Prostate gland (tissue), 2 donors: ENCODE results near the gene TMC4. TPM values are rescaled to one million over a fixed set of nuclear protein-coding genes. Genes with fewer than 3 reads are reported as not detected.

Experiments
- DNase-seq: peaks from one replicate; pipeline ENCODE4 v3.0.0-alpha.2; 2019; ENCODE audit warnings: low spot score
- H3K27ac ChIP-seq, 2 donors: fragments of 200-600 bp; sonication (generic); 2 replicates each; pipeline ENCODE4 v1.5.1; 2017 to 2019
- H3K27me3 ChIP-seq: fragments of 200-600 bp; sonication (generic); replicated peaks from 2 replicates; pipeline ENCODE4 v1.5.1; 2019; ENCODE audit not compliant: insufficient read depth
- H3K36me3 ChIP-seq, 2 donors: fragments of 200-600 bp; sonication (generic); 1 replicate in 1 of 2; 2 replicates in 1 of 2; pipeline versions ENCODE4 v1.5.1 to v1.8.1; 2017 to 2019
- H3K4me1 ChIP-seq: fragments of 200-600 bp; sonication (generic); replicated peaks from 2 replicates; pipeline ENCODE4 v1.5.1; 2019
- H3K4me3 ChIP-seq, 2 donors: fragments of 200-600 bp; sonication (generic); 2 replicates each; pipeline ENCODE4 v1.5.1; 2017 to 2019
- H3K9me3 ChIP-seq: fragments of 200-600 bp; sonication (generic); 2 replicates; pipeline ENCODE4 v1.5.1; 2017
- CTCF ChIP-seq, 4 experiments: fragments of 200-600 bp in 2 of 4; fragments of 450-650 bp in 2 of 4; sonication (generic) in 2 of 4; IDR thresholded peaks; 1 replicate in 3 of 4; 2 replicates in 1 of 4; pipeline ENCODE4 v1.5.1; 2016 to 2019; ENCODE audit warnings: antibody characterized with exemption in 4 of 4, mild to moderate bottlenecking in 2 of 4, moderate library complexity in 2 of 4
- POLR2A ChIP-seq: fragments of 450-650 bp; IDR thresholded peaks from one replicate; pipeline ENCODE4 v1.6.1; 2016; ENCODE audit warnings: antibody characterized with exemption, mild to moderate bottlenecking
- POLR2AphosphoS5 ChIP-seq: sonication (generic); formaldehyde crosslinking; IDR thresholded peaks from one replicate; pipeline ENCODE4 v1.6.1; 2017; ENCODE audit warnings: antibody characterized with exemption
- WGBS: methylation state at CpG from one replicate; pipeline ENCODE4 v1.1.5; 2018; 5-methylcytosine and 5-hydroxymethylcytosine counted together
- intact Hi-C: fragments of 100-400 bp; cut with DNase I; formaldehyde crosslinking; loops from one replicate; pipeline ENCODE4 v1.14.2; 2022
- total RNA-seq, 2 donors: library from RNA; depleted of rRNA; stranded (reverse); fragments of >200 nt; gene quantifications; one replicate each; pipeline ENCODE4 v1.1.0, GENCODE V29; 2016

TMC4 gene
- total RNA-seq, 2 donors from 2014 or later: 40.2 to 88.6 TPM

DNA sequence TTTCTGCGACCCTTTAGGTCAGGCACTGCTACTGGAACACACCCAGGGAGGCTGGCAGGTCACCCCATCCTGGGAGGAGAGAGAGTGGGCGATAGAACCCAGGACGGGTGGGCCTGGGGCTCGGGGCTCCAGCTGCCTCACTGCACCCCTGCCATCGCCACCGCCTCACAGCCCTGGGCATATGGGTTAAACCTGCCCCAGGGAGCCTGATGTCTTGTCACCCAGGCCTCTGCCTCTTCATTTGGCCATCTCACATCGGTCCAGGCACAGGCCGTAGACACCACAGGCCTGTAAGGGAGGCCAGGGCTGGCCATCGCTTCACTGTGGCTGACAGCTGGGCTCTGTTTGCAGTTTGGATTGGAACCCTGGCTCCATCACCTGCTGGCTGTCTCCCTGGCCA lies 47.2 kb downstream of the TMC4 start:
- TF ChIP-seq POLR2AphosphoS5 (no peak), CTCF (IDR thresholded peaks at IDR 0.05) (no peak), POLR2A (no peak)
- Histone ChIP-seq H3K4me1 (no peaks in the 10 kb centered on the region), H3K27ac (no peak overlapping the region), H3K36me3 (peaks cover 28 to 30% of the 10 kb centered on the region in 2 donors), H3K27me3 (no peaks in the 10 kb centered on the region), H3K9me3 (no peaks in the 10 kb centered on the region), H3K4me3 (no peak overlapping the region)
- intact Hi-C loops: no loop called here
- 91% methylated on average over 9 of the region's 9 CpGs for WGBS
- no peak for DNase-seq

DNA sequence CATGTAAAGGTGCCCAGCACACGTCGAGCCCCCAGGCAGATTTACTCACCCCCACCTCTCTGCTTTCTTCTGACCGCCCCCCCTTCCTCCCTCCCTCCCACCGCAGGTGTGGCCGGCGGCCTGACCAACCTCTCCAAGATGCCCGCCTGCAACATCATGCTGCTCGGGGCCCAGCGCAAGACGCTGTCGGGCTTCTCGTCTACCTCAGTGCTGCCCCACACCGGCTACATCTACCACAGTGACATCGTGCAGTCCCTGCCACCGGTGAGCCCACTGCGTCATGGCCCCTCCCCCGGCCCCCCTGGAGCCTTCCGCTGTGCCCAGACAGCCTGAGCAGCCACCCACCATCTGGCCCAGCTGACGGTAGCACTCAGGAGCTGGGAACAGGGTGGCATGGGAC lies 48.6 kb downstream of the TMC4 start:
- no peak for TF ChIP-seq POLR2A
- TF ChIP-seq CTCF (IDR thresholded peaks at IDR 0.05): no peak
- no peak for TF ChIP-seq POLR2AphosphoS5
- intact Hi-C loops: no loop called here
- Histone ChIP-seq H3K4me3 (no peak overlapping the region), H3K27ac (no peak overlapping the region), H3K4me1 (no peaks in the 10 kb centered on the region), H3K27me3 (no peaks in the 10 kb centered on the region), H3K36me3 (peaks cover 25 to 28% of the 10 kb centered on the region in 2 donors), H3K9me3 (no peaks in the 10 kb centered on the region)
- WGBS: 90% methylated on average over 19 of the region's 19 CpGs
- no peak for DNase-seq

GRCh38 chr19:54123682-54124081 lies 49.3 kb downstream of the TMC4 start:
- no peaks in the 10 kb centered on the region for H3K9me3 ChIP-seq
- no peak for DNase-seq
- WGBS: 96% methylated on average over 16 of the region's 17 CpGs
- no peaks in the 10 kb centered on the region for H3K4me1 ChIP-seq
- H3K36me3 ChIP-seq: peaks cover 22 to 28% of the 10 kb centered on the region in 2 donors
- TF ChIP-seq POLR2AphosphoS5 (no peak), POLR2A (no peak), CTCF (IDR thresholded peaks at IDR 0.05) (no peak)
- H3K27me3 ChIP-seq: no peaks in the 10 kb centered on the region
- H3K27ac ChIP-seq: no peak overlapping the region
- no peak overlapping the region for H3K4me3 ChIP-seq
- intact Hi-C loops: no loop called here

DNA sequence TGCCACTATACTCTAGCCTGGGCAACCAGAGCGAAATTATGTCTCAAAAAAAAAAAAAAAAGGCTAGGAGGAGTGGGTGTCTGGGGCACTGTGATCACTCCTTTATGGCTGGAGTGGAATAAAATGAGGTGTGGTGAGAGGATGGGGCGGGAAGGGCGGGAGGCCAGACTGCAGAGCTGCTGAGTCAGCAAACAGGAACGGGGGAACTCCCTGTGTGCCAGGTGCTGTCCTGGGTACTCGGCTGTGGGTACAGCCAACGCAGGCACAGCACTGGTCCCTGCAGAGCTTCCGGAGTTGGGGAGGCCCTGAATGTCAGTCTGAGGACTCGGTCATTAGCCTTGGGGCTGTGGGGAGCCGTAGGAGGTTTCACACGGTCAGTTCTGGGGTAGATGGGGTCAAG lies 51.7 kb downstream of the TMC4 start:
- H3K4me1 ChIP-seq: peaks cover 7% of the 10 kb centered on the region
- WGBS: 90% methylated on average over 10 of the region's 10 CpGs
- intact Hi-C loops: no loop called here
- H3K4me3 ChIP-seq: no peak overlapping the region
- DNase-seq: no peak
- TF ChIP-seq POLR2A: no peak
- TF ChIP-seq POLR2AphosphoS5: no peak
- no peak for TF ChIP-seq CTCF (IDR thresholded peaks at IDR 0.05)
- no peaks in the 10 kb centered on the region for H3K27me3 ChIP-seq
- no peak overlapping the region for H3K27ac ChIP-seq
- H3K36me3 ChIP-seq: peaks cover 14 to 23% of the 10 kb centered on the region in 2 donors
- H3K9me3 ChIP-seq: no peaks in the 10 kb centered on the region
